Hepatocyte (in vitro differentiated cells): Measurements from ENCODE around the gene ATP6V1B1.

Source experiments
- CTCF ChIP-seq: fragments of 200-600 bp; sonication (generic); IDR thresholded peaks from 2 replicates; pipeline ENCODE4 v1.5.1; 2016; ENCODE audit warnings: antibody characterized with exemption, mild to moderate bottlenecking; ENCODE audit not compliant: poor library complexity
- EZH2phosphoT487 ChIP-seq: fragments of 200-600 bp; sonication (generic); IDR thresholded peaks from one replicate; pipeline ENCODE4 v1.6.1; 2018; ENCODE audit warnings: antibody characterized with exemption, mild to moderate bottlenecking, low read depth, moderate library complexity; ENCODE audit not compliant: unreplicated experiment, severe bottlenecking

- TF ChIP-seq CTCF (no peak), EZH2phosphoT487 (no peak)
Observed at GRCh38 chr2:70903171-70903570, 32.5 kb upstream of the ATP6V1B1 start.
